GM18909 (cell line): ENCODE data around the gene DYNLRB2.

ENCODE experiments used
- ATAC-seq: cut with Tn5 transposase; IDR thresholded peaks from one replicate; pipeline ENCODE4 v1.9.1; 2021; ENCODE audit warnings: mild to moderate bottlenecking; ENCODE audit not compliant: unreplicated experiment, poor library complexity

DYNLRB2 gene

DNA sequence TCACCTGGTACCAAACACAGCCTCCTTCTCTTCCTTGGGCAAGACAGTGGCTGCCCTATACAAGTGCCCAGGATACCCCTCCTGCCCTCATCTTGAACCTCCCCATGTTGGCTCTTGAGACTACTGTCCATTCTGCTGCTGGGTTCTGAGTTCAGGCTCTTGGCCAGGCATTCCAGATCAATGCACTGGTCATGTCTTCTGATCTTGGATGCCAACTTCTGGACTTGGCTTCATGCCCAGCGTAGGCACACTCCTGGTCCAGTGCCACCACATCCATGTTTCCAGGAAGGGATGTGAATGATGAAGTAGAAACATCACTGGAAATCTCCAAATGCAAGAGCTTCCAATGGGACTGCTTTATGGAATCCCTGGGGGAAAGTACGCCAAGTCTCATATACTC lies 51.5 kb downstream of the DYNLRB2 start:
- ATAC-seq: no peak

DNA sequence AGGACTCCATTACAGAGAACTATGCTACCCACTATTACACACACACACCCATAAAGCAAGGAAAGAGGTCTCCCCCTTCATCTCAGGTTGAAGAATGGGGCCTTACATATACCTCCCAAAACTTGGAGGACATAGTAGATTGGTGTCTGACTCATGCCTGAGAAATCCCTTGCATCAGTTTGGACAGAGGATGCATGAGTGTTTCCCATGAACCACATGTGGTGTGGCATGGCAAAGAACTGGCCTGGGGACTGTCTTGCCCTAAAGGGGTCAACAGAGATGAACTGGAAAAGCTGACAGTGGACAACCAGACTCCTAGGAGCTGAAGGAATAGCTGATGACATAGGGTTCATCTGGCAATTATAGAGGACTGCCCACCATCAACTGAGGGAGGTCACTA lies 54.0 kb downstream of the DYNLRB2 start:
- no peak for ATAC-seq

- ATAC-seq: no peak
Measured at GRCh38 chr16:80596507-80597207, 55.9 kb downstream of the DYNLRB2 start.

- no peak for ATAC-seq
Measured at GRCh38 chr16:80599466-80599865, 58.7 kb downstream of the DYNLRB2 start.
